Stomach (tissue), 9 donors: Measurements from ENCODE around the gene MYO18B. TPM values are rescaled to one million over a fixed set of nuclear protein-coding genes. Genes with fewer than 3 reads are reported as not detected.

Experiments used
- DNase-seq, 2 donors: peaks; one replicate each; pipeline versions ENCODE4 v3.0.0 to v3.0.0-alpha.2; 2013 to 2019
- H3K27ac ChIP-seq, 5 donors: fragments of 200-600 bp in 4 of 5; sonication (generic) in 4 of 5; one replicate each; pipeline ENCODE4 v1.5.1; 2013 to 2019; ENCODE audit warnings: mild to moderate bottlenecking in 1 of 5, moderate library complexity in 1 of 5
- H3K27me3 ChIP-seq, 3 donors: fragments of 200-600 bp; sonication (generic); one replicate each; pipeline ENCODE4 v1.5.1; 2017 to 2019; ENCODE audit warnings: mixed run types in 1 of 3
- H3K36me3 ChIP-seq, 4 donors: fragments of 200-600 bp; sonication (generic); 1 replicate in 3 of 4; 2 replicates in 1 of 4; pipeline ENCODE4 v1.5.1; 2016 to 2019
- H3K4me1 ChIP-seq, 4 donors: fragments of 200-600 bp; sonication (generic); one replicate each; pipeline ENCODE4 v1.5.1; 2016 to 2019
- H3K4me3 ChIP-seq, 4 donors: fragments of 200-600 bp; sonication (generic) in 3 of 4; one replicate each; pipeline ENCODE4 v1.5.1; 2016 to 2019; ENCODE audit warnings: mild to moderate bottlenecking in 1 of 4
- H3K9me3 ChIP-seq, 4 donors: fragments of 200-600 bp; sonication (generic); one replicate each; pipeline ENCODE4 v1.5.1; 2016 to 2019
- CTCF ChIP-seq, 7 experiments: fragments of 450-650 bp in 4 of 7; fragments of 200-600 bp in 3 of 7; sonication (generic) in 3 of 7; IDR thresholded peaks; one replicate each; pipeline ENCODE4 v1.5.1; 2016 to 2019; ENCODE audit warnings: antibody characterized with exemption in 7 of 7, control low read depth in 2 of 7, mild to moderate bottlenecking in 1 of 7
- EP300 ChIP-seq: sonication (generic); formaldehyde crosslinking; IDR thresholded peaks from one replicate; pipeline ENCODE4 v1.6.1; 2017; ENCODE audit warnings: antibody characterized with exemption
- POLR2A ChIP-seq, 4 donors: fragments of 450-650 bp; IDR thresholded peaks; one replicate each; pipeline ENCODE4 v1.6.1; 2016; ENCODE audit warnings: antibody characterized with exemption in 4 of 4, control low read depth in 2 of 4, mild to moderate bottlenecking in 1 of 4, moderate library complexity in 1 of 4
- POLR2AphosphoS5 ChIP-seq, 3 donors: sonication (generic); formaldehyde crosslinking; IDR thresholded peaks; one replicate each; pipeline ENCODE4 v1.6.1; 2016; ENCODE audit warnings: antibody characterized with exemption in 3 of 3
- WGBS, 5 donors: extraction: QIAGEN DNeasy Blood & Tissue Kit in 3 of 5; methylation state at CpG; one replicate each; pipeline versions ENCODE4 v1.1.5 to v1.1.7; 2013 to 2018; 5-methylcytosine and 5-hydroxymethylcytosine counted together
- intact Hi-C: fragments of 100-400 bp; cut with DNase I; formaldehyde crosslinking; loops from one replicate; pipeline ENCODE4 v1.15.1; 2023; ENCODE audit warnings: low total_unique reads
- polyA plus RNA-seq, 3 donors: library from polyadenylated mRNA; stranded (reverse); fragments of 200-250 nt; gene quantifications; one replicate each; pipeline ENCODE4 v1.2.3, GENCODE V29; 2013
- total RNA-seq, 5 donors: library from RNA; depleted of rRNA; stranded (reverse); fragments of >200 nt; gene quantifications; one replicate each; pipeline versions ENCODE4 v1.1.0 to v1.2.3, GENCODE V29; 2014 to 2016
- donor health status: healthy with polysubstance abuse.
- donor health status: Bipolar disorder and iron deficiency.
- donor health status: healthy.

The MYO18B gene
- total and polyA plus RNA-seq, 8 donors = 0.31 to 7.6 (median 0.92) TPM; not detected in 1

- TF ChIP-seq POLR2AphosphoS5 (IDR thresholded peaks at IDR 0.05) (no peak), EP300 (no peak), CTCF (IDR thresholded peaks at IDR 0.05) (no peak), POLR2A (IDR thresholded peaks at IDR 0.05) (no peak)
- DNase-seq = no peak
- H3K4me1 ChIP-seq = no peaks in the 10 kb centered on the region
- peaks cover 0 to 55% (median 0%) of the 10 kb centered on the region in 3 donors for H3K27me3 ChIP-seq
- H3K36me3 ChIP-seq = no peaks in the 10 kb centered on the region
- no peak overlapping the region for H3K27ac ChIP-seq
- WGBS, 5 donors = 26 to 42% (median 39%) methylated on average over 7 of the region's 7 CpGs
- intact Hi-C loops = no loop called here
- H3K4me3 ChIP-seq = no peak overlapping the region
- H3K9me3 ChIP-seq = no peaks in the 10 kb centered on the region
Measured at GRCh38 chr22:25909614-25910387, 167.8 kb downstream of the MYO18B start.

GRCh38 chr22:25911243-25911972 lies 169.4 kb downstream of the MYO18B start:
- DNase-seq = no peak
- 68 to 78% (median 76%) methylated on average over 7 of the region's 7 CpGs for WGBS, 5 donors
- intact Hi-C loops = no loop called here
- Histone ChIP-seq H3K36me3 (no peaks in the 10 kb centered on the region), H3K27ac (no peak overlapping the region), H3K27me3 (peaks cover 0 to 44% (median 0%) of the 10 kb centered on the region in 3 donors), H3K4me3 (no peak overlapping the region), H3K4me1 (no peaks in the 10 kb centered on the region), H3K9me3 (no peaks in the 10 kb centered on the region)
- TF ChIP-seq CTCF (IDR thresholded peaks at IDR 0.05) (no peak), POLR2AphosphoS5 (IDR thresholded peaks at IDR 0.05) (no peak), EP300 (no peak), POLR2A (IDR thresholded peaks at IDR 0.05) (no peak)

- intact Hi-C loops = no loop called here
- Histone ChIP-seq H3K4me3 (no peak overlapping the region), H3K36me3 (no peaks in the 10 kb centered on the region), H3K27ac (no peak overlapping the region), H3K9me3 (peaks cover 0 to 5% (median 2%) of the 10 kb centered on the region in 4 donors), H3K27me3 (peaks cover 0 to 53% (median 10%) of the 10 kb centered on the region in 3 donors), H3K4me1 (no peaks in the 10 kb centered on the region)
- DNase-seq = peak in 1 of 2 donors; percentile 55
- TF ChIP-seq POLR2A (IDR thresholded peaks at IDR 0.05) = no peak
- no peak for TF ChIP-seq POLR2AphosphoS5 (IDR thresholded peaks at IDR 0.05)
- TF ChIP-seq CTCF (IDR thresholded peaks at IDR 0.05) = no peak
- no peak for TF ChIP-seq EP300
- 22 to 42% (median 35%) methylated on average over 4 of the region's 4 CpGs for WGBS, 5 donors
Measured at GRCh38 chr22:25919452-25919851, 177.5 kb downstream of the MYO18B start.

- 80 to 90% (median 89%) methylated on average over 10 of the region's 10 CpGs for WGBS, 5 donors
- Histone ChIP-seq H3K27me3 (peaks cover 0 to 59% (median 10%) of the 10 kb centered on the region in 3 donors), H3K4me1 (no peaks in the 10 kb centered on the region), H3K9me3 (peaks cover 0 to under 1% (median 0%) of the 10 kb centered on the region in 4 donors), H3K4me3 (no peak overlapping the region), H3K27ac (no peak overlapping the region), H3K36me3 (no peaks in the 10 kb centered on the region)
- TF ChIP-seq POLR2AphosphoS5 (IDR thresholded peaks at IDR 0.05) (no peak), CTCF (IDR thresholded peaks at IDR 0.05) (no peak), POLR2A (IDR thresholded peaks at IDR 0.05) (no peak), EP300 (no peak)
- intact Hi-C loops = loop anchor here (10.0 kb wide), 1 partner anchor 63 kb away; no protein-coding TSS in a partner anchor
- DNase-seq = no peak
Measured at GRCh38 chr22:25922141-25922540, 180.2 kb downstream of the MYO18B start.
